H9 (cell line): Measurements from ENCODE around the gene TGM3. TPM values are rescaled to one million over a fixed set of nuclear protein-coding genes. Genes with fewer than 3 reads are reported as not detected.

Source experiments
- DNase-seq: peaks from one replicate; pipeline ENCODE4 v3.0.0-alpha.2; 2017
- H2AFZ ChIP-seq: one replicate; pipeline ENCODE4 v1.6.1; 2013; ENCODE audit warnings: mild to moderate bottlenecking, low read length, control low read depth, moderate library complexity
- H2AK5ac ChIP-seq: 2 replicates; pipeline ENCODE4 v1.6.1; 2013; ENCODE audit warnings: low read length, control low read depth, mixed read lengths; ENCODE audit not compliant: insufficient read length
- H2BK120ac ChIP-seq: one replicate; pipeline ENCODE4 v1.6.1; 2013; ENCODE audit warnings: low read depth, mild to moderate bottlenecking, low read length, control low read depth, inconsistent platforms; ENCODE audit not compliant: poor library complexity, severe bottlenecking
- H2BK12ac ChIP-seq: 2 replicates; pipeline ENCODE4 v1.6.1; 2013; ENCODE audit warnings: low read length, control low read depth, mixed read lengths, low read depth; ENCODE audit not compliant: insufficient read length
- H2BK15ac ChIP-seq: 2 replicates; pipeline ENCODE4 v1.6.1; 2013; ENCODE audit warnings: low read depth, low read length, control low read depth
- H2BK20ac ChIP-seq: one replicate; pipeline ENCODE4 v1.6.1; 2013; ENCODE audit warnings: low read depth, mild to moderate bottlenecking, low read length, control low read depth, inconsistent platforms; ENCODE audit not compliant: poor library complexity, severe bottlenecking
- H2BK5ac ChIP-seq: 2 replicates; pipeline ENCODE4 v1.6.1; 2013; ENCODE audit warnings: low read length, control low read depth, mixed read lengths; ENCODE audit not compliant: insufficient read length
- H3K14ac ChIP-seq: 2 replicates; pipeline ENCODE4 v1.6.1; 2013; ENCODE audit warnings: low read length, control low read depth; ENCODE audit not compliant: insufficient read depth
- H3K18ac ChIP-seq: 2 replicates; pipeline ENCODE4 v1.6.1; 2013; ENCODE audit warnings: low read depth, mild to moderate bottlenecking, mixed read lengths, low read length, control low read depth; ENCODE audit not compliant: insufficient read length
- H3K23ac ChIP-seq: 2 replicates; pipeline ENCODE4 v1.6.1; 2013; ENCODE audit warnings: low read length, control low read depth, mixed read lengths, low read depth; ENCODE audit not compliant: insufficient read length
- H3K23me2 ChIP-seq: 2 replicates; pipeline ENCODE4 v1.6.1; 2013; ENCODE audit warnings: low read depth, mild to moderate bottlenecking, mixed read lengths, low read length, control low read depth; ENCODE audit not compliant: insufficient read length, poor library complexity, severe bottlenecking
- H3K27ac ChIP-seq: 2 replicates; pipeline ENCODE4 v1.5.1; 2013; ENCODE audit warnings: low read length, control low read depth, mixed read lengths, low read depth; ENCODE audit not compliant: insufficient read length
- H3K27me3 ChIP-seq: 2 replicates; pipeline ENCODE4 v1.6.1; 2013; ENCODE audit warnings: low read length, control low read depth, inconsistent platforms; ENCODE audit not compliant: insufficient read depth
- H3K4ac ChIP-seq: 2 replicates; pipeline ENCODE4 v1.6.1; 2013; ENCODE audit warnings: low read depth, mild to moderate bottlenecking, control low read depth, inconsistent platforms, low read length, moderate library complexity
- H3K4me1 ChIP-seq: 2 replicates; pipeline ENCODE4 v1.6.1; 2013; ENCODE audit warnings: low read length, control low read depth, inconsistent platforms; ENCODE audit not compliant: insufficient read depth
- H3K4me2 ChIP-seq: 2 replicates; pipeline ENCODE4 v1.6.1; 2013; ENCODE audit warnings: low read length, control low read depth, mixed read lengths; ENCODE audit not compliant: insufficient read length, insufficient read depth
- H3K56ac ChIP-seq: 2 replicates; pipeline ENCODE4 v1.6.1; 2013; ENCODE audit warnings: low read depth, mild to moderate bottlenecking, mixed read lengths, low read length, control low read depth; ENCODE audit not compliant: insufficient read length
- H3K79me1 ChIP-seq: 2 replicates; pipeline ENCODE4 v1.6.1; 2013; ENCODE audit warnings: low read depth, mild to moderate bottlenecking, moderate library complexity, low read length, control low read depth, inconsistent platforms; ENCODE audit not compliant: insufficient read depth, poor library complexity, severe bottlenecking
- H3K79me2 ChIP-seq: 2 replicates; pipeline ENCODE4 v1.6.1; 2013; ENCODE audit warnings: low read length, control low read depth, inconsistent platforms; ENCODE audit not compliant: insufficient read depth
- H3K9ac ChIP-seq: 2 replicates; pipeline ENCODE4 v1.6.1; 2013; ENCODE audit warnings: low read length, control low read depth, mixed read lengths; ENCODE audit not compliant: insufficient read length; ENCODE audit errors: extremely low read depth
- H3K9me3 ChIP-seq: one replicate; pipeline ENCODE4 v1.6.1; 2013; ENCODE audit warnings: low read depth, low read length, inconsistent platforms; ENCODE audit not compliant: control insufficient read depth
- H3T11ph ChIP-seq: one replicate; pipeline ENCODE4 v1.6.1; 2013; ENCODE audit warnings: mild to moderate bottlenecking, low read length, control low read depth, inconsistent platforms
- H4K20me1 ChIP-seq: one replicate; pipeline ENCODE4 v1.6.1; 2013; ENCODE audit not compliant: control insufficient read depth, insufficient read length, insufficient read depth
- H4K5ac ChIP-seq: 2 replicates; pipeline ENCODE4 v1.6.1; 2013; ENCODE audit warnings: low read depth, mild to moderate bottlenecking, mixed read lengths, low read length, control low read depth; ENCODE audit not compliant: insufficient read length
- H4K8ac ChIP-seq: replicated peaks from 2 replicates; pipeline ENCODE4 v1.6.1; 2013; ENCODE audit warnings: low read length, control low read depth, mixed read lengths, low read depth; ENCODE audit not compliant: insufficient read length
- H4K91ac ChIP-seq: 2 replicates; pipeline ENCODE4 v1.6.1; 2013; ENCODE audit warnings: low read depth, mild to moderate bottlenecking, moderate library complexity, mixed read lengths, low read length, control low read depth; ENCODE audit not compliant: insufficient read length
- H3K27ac Mint-ChIP-seq, 3 experiments: 2 replicates in 2 of 3; 3 replicates in 1 of 3; pipeline ENCODE4 v1.8.0; 2020 to 2021; ENCODE audit warnings: mixed read lengths in 3 of 3, mild to moderate bottlenecking in 1 of 3, moderate library complexity in 1 of 3
- H3K27me3 Mint-ChIP-seq: 2 replicates; pipeline ENCODE4 v1.8.0; 2021; ENCODE audit warnings: low read depth, mild to moderate bottlenecking, moderate library complexity, mixed read lengths
- H3K36me3 Mint-ChIP-seq, 3 experiments: 2 replicates in 2 of 3; 3 replicates in 1 of 3; pipeline ENCODE4 v1.8.0; 2020 to 2021; ENCODE audit warnings: low read depth in 3 of 3, mixed read lengths in 3 of 3; ENCODE audit not compliant: insufficient read depth in 1 of 3
- H3K4me1 Mint-ChIP-seq, 2 experiments: 2 replicates each; pipeline ENCODE4 v1.8.0; 2020; ENCODE audit warnings: mixed read lengths in 2 of 2
- H3K4me3 Mint-ChIP-seq, 2 experiments: 2 replicates in 1 of 2; 3 replicates in 1 of 2; pipeline ENCODE4 v1.8.0; 2020 to 2021; ENCODE audit warnings: mild to moderate bottlenecking in 2 of 2, mixed read lengths in 2 of 2, moderate library complexity in 1 of 2
- H3K9me3 Mint-ChIP-seq, 2 experiments: 2 replicates in 1 of 2; 3 replicates in 1 of 2; pipeline ENCODE4 v1.8.0; 2020; ENCODE audit warnings: mild to moderate bottlenecking in 2 of 2, mixed read lengths in 2 of 2, moderate library complexity in 1 of 2
- CTCF ChIP-seq: fragments of 200-600 bp; sonication (generic); conservative IDR thresholded peaks from 3 replicates; pipeline ENCODE4 v1.8.0; 2021; ENCODE audit warnings: antibody characterized with exemption, mild to moderate bottlenecking
- WGBS: extraction: QIAGEN DNeasy Blood & Tissue Kit; methylation state at CpG from one replicate; pipeline ENCODE4 v1.1.7; 2013; ENCODE audit warnings: missing lambda C conversion rate, low lambda C conversion rate, mixed read lengths; ENCODE audit not compliant: insufficient read length; ENCODE audit errors: extremely low coverage; 5-methylcytosine and 5-hydroxymethylcytosine counted together
- total RNA-seq: library from RNA; stranded (reverse); gene quantifications from 2 replicates; pipeline ENCODE4 v1.2.1, GENCODE V29; 2021

Gene TGM3
- total RNA-seq, 1 experiment from 2014 or later = not detected

DNA sequence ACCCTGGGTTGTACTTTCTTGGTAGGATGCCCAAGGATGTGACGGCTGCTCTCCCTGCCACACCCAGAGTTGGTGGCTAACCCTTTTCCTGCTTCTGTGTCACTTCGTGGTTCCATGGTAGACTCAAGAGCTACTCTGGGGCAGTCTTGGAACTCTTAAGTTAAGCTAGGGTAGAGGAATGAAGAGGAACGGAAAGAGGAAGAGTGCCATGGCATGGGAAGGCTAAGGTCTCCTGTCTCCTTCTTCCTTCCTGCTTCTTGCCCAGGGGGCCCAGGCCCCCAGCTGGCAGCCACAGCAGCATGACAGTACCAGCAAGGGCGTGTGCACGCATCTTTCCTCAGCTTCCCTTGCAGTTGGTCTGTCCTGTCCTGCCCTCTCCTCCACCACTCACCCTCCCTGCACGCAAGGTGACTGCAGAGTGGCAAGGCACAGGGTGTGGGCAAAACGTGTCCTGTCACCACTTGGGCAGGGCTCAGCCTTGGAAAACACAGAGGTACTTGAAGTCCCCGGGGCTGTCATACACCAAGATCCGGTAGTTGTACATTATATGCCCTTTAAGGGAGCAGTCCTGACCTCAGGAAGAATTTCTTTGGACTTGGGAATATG is 39.8 kb upstream of the TGM3 start:
- H3K4me1 Mint-ChIP-seq = peaks cover 9 to 13% of the 10 kb centered on the region in 2 experiments
- WGBS = no CpG with 5 or more reads among the region's 9 CpGs

More for the DNA sequence above, 39.8 kb upstream of the TGM3 start:
- Histone ChIP-seq H3K9me3 (no peaks in the 10 kb centered on the region), H3K14ac (no peak overlapping the region), H4K5ac (no peak overlapping the region), H3K79me1 (no peaks in the 10 kb centered on the region), H3K79me2 (no peaks in the 10 kb centered on the region), H3K23ac (no peak overlapping the region), H4K20me1 (no peaks in the 10 kb centered on the region), H3K9ac (no peak overlapping the region), H3K27ac (no peak overlapping the region), H3K4ac (no peak overlapping the region), H2BK20ac (no peak overlapping the region), H4K8ac (no peak overlapping the region), H3K23me2 (no peaks in the 10 kb centered on the region), H4K91ac (no peak overlapping the region), H2BK120ac (no peak overlapping the region), H2AK5ac (no peak overlapping the region), H3K18ac (no peak overlapping the region), H2AFZ (no peak overlapping the region), H2BK15ac (no peak overlapping the region), H2BK12ac (no peak overlapping the region), H3T11ph (no peak overlapping the region), H2BK5ac (no peak overlapping the region), H3K56ac (no peak overlapping the region), H3K4me2 (no peak overlapping the region), H3K4me1 (no peaks in the 10 kb centered on the region; the same call in 1 of the 2 replicates), H3K27me3 (no peaks in the 10 kb centered on the region)
- DNase-seq = no peak
- Mint-ChIP-seq H3K27me3 (no peaks in the 10 kb centered on the region; the same call in 1 of the 2 replicates), H3K4me3 (no peak overlapping the region), H3K27ac (no peak overlapping the region), H3K36me3 (no peaks in the 10 kb centered on the region; a peak in 1 of 7 replicates), H3K9me3 (no peaks in the 10 kb centered on the region)
- no peak for TF ChIP-seq CTCF
